Parathyroid adenoma (tissue), 2 donors: Measurements from ENCODE around the gene UBASH3A.

Experiments used
- H2AFZ ChIP-seq: fragments of 300-600 bp; sonication (generic); one replicate; pipeline ENCODE4 v1.7.0; 2017; ENCODE audit warnings: antibody characterized with exemption, mild to moderate bottlenecking
- H3K27ac ChIP-seq: fragments of 300-600 bp; sonication (generic); one replicate; pipeline ENCODE4 v1.7.0; 2017
- H3K27me3 ChIP-seq: fragments of 300-600 bp; sonication (generic); one replicate; pipeline ENCODE4 v1.7.0; 2017; ENCODE audit warnings: low read length; ENCODE audit not compliant: control insufficient read depth, insufficient read depth
- H3K36me3 ChIP-seq: fragments of 300-600 bp; sonication (generic); one replicate; pipeline ENCODE4 v1.7.0; 2017; ENCODE audit warnings: low read length; ENCODE audit not compliant: control insufficient read depth, insufficient read depth
- H3K4me1 ChIP-seq: fragments of 300-600 bp; sonication (generic); one replicate; pipeline ENCODE4 v1.7.0; 2017; ENCODE audit warnings: control low read depth
- H3K4me2 ChIP-seq: fragments of 300-600 bp; sonication (generic); one replicate; pipeline ENCODE4 v1.7.0; 2017; ENCODE audit warnings: low read length
- H3K4me3 ChIP-seq: fragments of 300-600 bp; sonication (generic); one replicate; pipeline ENCODE4 v1.7.0; 2017; ENCODE audit warnings: low read depth, low read length
- H3K79me2 ChIP-seq: fragments of 300-600 bp; sonication (generic); one replicate; pipeline ENCODE4 v1.7.0; 2017; ENCODE audit warnings: control low read depth
- H3K9ac ChIP-seq: fragments of 300-600 bp; sonication (generic); one replicate; pipeline ENCODE4 v1.7.0; 2017; ENCODE audit warnings: mild to moderate bottlenecking
- H3K9me3 ChIP-seq: fragments of 300-600 bp; sonication (generic); one replicate; pipeline ENCODE4 v1.7.0; 2017; ENCODE audit warnings: low read length; ENCODE audit not compliant: control insufficient read depth
- TF ChIP-seq, protein P1 (sequence below): fragments of 300-600 bp; sonication (generic); IDR thresholded peaks from one replicate; pipeline ENCODE4 v1.7.0; 2017; ENCODE audit warnings: antibody characterized with exemption, mild to moderate bottlenecking
- donor health status: primary hyperparathyroidism.

UBASH3A gene

GRCh38 chr21:42432695-42433094, 29.0 kb downstream of the UBASH3A start:
- Histone ChIP-seq H3K4me3 (no peak overlapping the region), H3K9me3 (no peaks in the 10 kb centered on the region), H3K36me3 (no peaks in the 10 kb centered on the region), H3K4me1 (no peaks in the 10 kb centered on the region), H2AFZ (no peak overlapping the region), H3K4me2 (no peak overlapping the region), H3K27me3 (no peaks in the 10 kb centered on the region), H3K79me2 (no peaks in the 10 kb centered on the region), H3K9ac (no peak overlapping the region), H3K27ac (no peak overlapping the region)
- TF ChIP-seq, protein P1, sequence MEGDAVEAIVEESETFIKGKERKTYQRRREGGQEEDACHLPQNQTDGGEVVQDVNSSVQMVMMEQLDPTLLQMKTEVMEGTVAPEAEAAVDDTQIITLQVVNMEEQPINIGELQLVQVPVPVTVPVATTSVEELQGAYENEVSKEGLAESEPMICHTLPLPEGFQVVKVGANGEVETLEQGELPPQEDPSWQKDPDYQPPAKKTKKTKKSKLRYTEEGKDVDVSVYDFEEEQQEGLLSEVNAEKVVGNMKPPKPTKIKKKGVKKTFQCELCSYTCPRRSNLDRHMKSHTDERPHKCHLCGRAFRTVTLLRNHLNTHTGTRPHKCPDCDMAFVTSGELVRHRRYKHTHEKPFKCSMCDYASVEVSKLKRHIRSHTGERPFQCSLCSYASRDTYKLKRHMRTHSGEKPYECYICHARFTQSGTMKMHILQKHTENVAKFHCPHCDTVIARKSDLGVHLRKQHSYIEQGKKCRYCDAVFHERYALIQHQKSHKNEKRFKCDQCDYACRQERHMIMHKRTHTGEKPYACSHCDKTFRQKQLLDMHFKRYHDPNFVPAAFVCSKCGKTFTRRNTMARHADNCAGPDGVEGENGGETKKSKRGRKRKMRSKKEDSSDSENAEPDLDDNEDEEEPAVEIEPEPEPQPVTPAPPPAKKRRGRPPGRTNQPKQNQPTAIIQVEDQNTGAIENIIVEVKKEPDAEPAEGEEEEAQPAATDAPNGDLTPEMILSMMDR: no peak

GRCh38 chr21:42433946-42434551, 30.3 kb downstream of the UBASH3A start:
- no peak overlapping the region for H3K9ac ChIP-seq
- no peaks in the 10 kb centered on the region for H3K4me1 ChIP-seq
- no peak overlapping the region for H3K4me3 ChIP-seq
- no peaks in the 10 kb centered on the region for H3K36me3 ChIP-seq
- H3K27me3 ChIP-seq: no peaks in the 10 kb centered on the region
- TF ChIP-seq, protein P1: no peak
- no peak overlapping the region for H2AFZ ChIP-seq
- no peak overlapping the region for H3K4me2 ChIP-seq
- H3K27ac ChIP-seq: no peak overlapping the region
- no peaks in the 10 kb centered on the region for H3K79me2 ChIP-seq
- H3K9me3 ChIP-seq: no peaks in the 10 kb centered on the region

DNA sequence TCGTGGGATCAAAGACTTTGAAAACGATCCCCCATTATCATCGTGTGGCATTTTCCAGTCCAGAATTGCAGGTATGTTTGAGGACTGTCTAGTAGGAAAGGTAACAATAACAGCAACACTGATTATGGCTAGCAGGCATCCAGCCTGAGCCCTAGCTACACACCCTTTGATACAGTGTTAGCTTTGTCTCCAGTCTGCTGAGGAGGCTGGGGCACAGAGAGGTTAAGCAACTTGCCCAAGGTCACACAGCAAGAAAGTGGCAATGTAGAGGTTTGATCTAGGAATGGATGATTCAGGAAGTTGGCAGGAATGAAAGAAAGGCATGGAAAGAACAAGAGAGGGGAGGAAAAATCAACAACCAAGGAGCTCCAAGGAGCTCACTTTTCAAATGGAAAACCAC, 31.2 kb downstream of the UBASH3A start:
- TF ChIP-seq, protein P1: no peak
- no peak overlapping the region for H3K9ac ChIP-seq

GRCh38 chr21:42435401-42435800, 31.7 kb downstream of the UBASH3A start:
- no peaks in the 10 kb centered on the region for H3K4me1 ChIP-seq
- no peaks in the 10 kb centered on the region for H3K36me3 ChIP-seq
- H3K27ac ChIP-seq: no peak overlapping the region
- H3K9ac ChIP-seq: no peak overlapping the region
- no peak overlapping the region for H2AFZ ChIP-seq
- H3K4me3 ChIP-seq: no peak overlapping the region
- no peaks in the 10 kb centered on the region for H3K9me3 ChIP-seq
- H3K79me2 ChIP-seq: no peaks in the 10 kb centered on the region
- no peaks in the 10 kb centered on the region for H3K27me3 ChIP-seq
- TF ChIP-seq, protein P1: no peak
- no peak overlapping the region for H3K4me2 ChIP-seq

More for the DNA sequence above, 31.2 kb downstream of the UBASH3A start:
- no peak overlapping the region for H3K4me3 ChIP-seq
- no peak overlapping the region for H3K27ac ChIP-seq
- no peak overlapping the region for H2AFZ ChIP-seq
- no peaks in the 10 kb centered on the region for H3K79me2 ChIP-seq
- H3K9me3 ChIP-seq: no peaks in the 10 kb centered on the region
- H3K4me2 ChIP-seq: no peak overlapping the region
- no peaks in the 10 kb centered on the region for H3K36me3 ChIP-seq
- H3K27me3 ChIP-seq: no peaks in the 10 kb centered on the region
- H3K4me1 ChIP-seq: no peaks in the 10 kb centered on the region

GRCh38 chr21:42435833-42436232, 32.1 kb downstream of the UBASH3A start:
- TF ChIP-seq, protein P1: no peak
- no peaks in the 10 kb centered on the region for H3K4me1 ChIP-seq
- no peaks in the 10 kb centered on the region for H3K79me2 ChIP-seq
- no peak overlapping the region for H3K4me3 ChIP-seq
- H3K36me3 ChIP-seq: no peaks in the 10 kb centered on the region
- H3K4me2 ChIP-seq: no peak overlapping the region
- no peak overlapping the region for H3K27ac ChIP-seq
- no peaks in the 10 kb centered on the region for H3K27me3 ChIP-seq
- H3K9me3 ChIP-seq: no peaks in the 10 kb centered on the region
- no peak overlapping the region for H2AFZ ChIP-seq
- no peak overlapping the region for H3K9ac ChIP-seq
